Liver (tissue), 9 donors: Measurements from ENCODE around the gene SLC22A15. TPM values are rescaled to one million over a fixed set of nuclear protein-coding genes. Genes with fewer than 3 reads are reported as not detected.

Experiments
- DNase-seq: peaks from one replicate; pipeline ENCODE4 v3.0.0-alpha.2; 2017; ENCODE audit warnings: low spot score
- H3K27ac ChIP-seq, 2 donors: one replicate each; pipeline ENCODE4 v1.7.0; 2013; ENCODE audit warnings: inconsistent platforms in 2 of 2, low read length in 2 of 2, control low read depth in 1 of 2, low read depth in 1 of 2, mild to moderate bottlenecking in 1 of 2
- H3K27me3 ChIP-seq, 4 donors: one replicate each; pipeline versions ENCODE4 v1.6.1 to v1.7.0; 2013; ENCODE audit warnings: low read length in 3 of 4, inconsistent platforms in 1 of 4, mild to moderate bottlenecking in 1 of 4, moderate library complexity in 1 of 4; ENCODE audit not compliant: control insufficient read depth in 4 of 4, insufficient read depth in 4 of 4
- H3K36me3 ChIP-seq, 4 donors: one replicate each; pipeline versions ENCODE4 v1.6.1 to v1.7.0; 2013; ENCODE audit warnings: low read length in 3 of 4, mild to moderate bottlenecking in 3 of 4, low read depth in 1 of 4, moderate library complexity in 1 of 4; ENCODE audit not compliant: control insufficient read depth in 4 of 4, insufficient read depth in 3 of 4
- H3K4me1 ChIP-seq, 4 donors: one replicate each; pipeline versions ENCODE4 v1.6.1 to v1.7.0; 2013; ENCODE audit warnings: low read length in 3 of 4, mild to moderate bottlenecking in 3 of 4, moderate library complexity in 1 of 4; ENCODE audit not compliant: control insufficient read depth in 4 of 4, insufficient read depth in 4 of 4
- H3K4me3 ChIP-seq, 3 donors: one replicate each; pipeline versions ENCODE4 v1.6.1 to v1.7.0; 2013; ENCODE audit warnings: low read length in 3 of 3, control low read depth in 1 of 3, low read depth in 1 of 3, mild to moderate bottlenecking in 1 of 3
- H3K9ac ChIP-seq, 2 donors: one replicate each; pipeline ENCODE4 v1.7.0; 2013; ENCODE audit warnings: low read length in 2 of 2, mild to moderate bottlenecking in 2 of 2, moderate library complexity in 2 of 2, control low read depth in 1 of 2, low read depth in 1 of 2
- H3K9me3 ChIP-seq, 4 donors: one replicate each; pipeline versions ENCODE4 v1.6.1 to v1.7.0; 2013; ENCODE audit warnings: low read length in 3 of 4; ENCODE audit not compliant: control insufficient read depth in 4 of 4
- EGR1 ChIP-seq, 2 donors: IDR thresholded peaks; 2 replicates each; pipeline ENCODE4 v1.6.1; 2016 to 2018; ENCODE audit warnings: antibody characterized with exemption in 2 of 2, low read depth in 2 of 2
- FOXA1 ChIP-seq: IDR thresholded peaks from 2 replicates; pipeline ENCODE4 v1.6.1; 2016; ENCODE audit warnings: antibody characterized with exemption
- FOXA2 ChIP-seq: IDR thresholded peaks from 2 replicates; pipeline ENCODE4 v1.6.1; 2016; ENCODE audit warnings: antibody characterized with exemption
- GABPA ChIP-seq, 2 donors: IDR thresholded peaks in 1 of 2; conservative IDR thresholded peaks in 1 of 2; 2 replicates each; pipeline ENCODE4 v1.6.1; 2016; ENCODE audit warnings: antibody characterized with exemption in 2 of 2, mild to moderate bottlenecking in 1 of 2, moderate library complexity in 1 of 2
- HNF4A ChIP-seq, 2 donors: conservative IDR thresholded peaks; 2 replicates each; pipeline ENCODE4 v1.6.1; 2016; ENCODE audit warnings: antibody characterized with exemption in 2 of 2, mild to moderate bottlenecking in 2 of 2
- HNF4G ChIP-seq: IDR thresholded peaks from 2 replicates; pipeline ENCODE4 v1.6.1; 2016; ENCODE audit warnings: antibody characterized with exemption
- JUND ChIP-seq, 2 donors: IDR thresholded peaks; 2 replicates each; pipeline ENCODE4 v1.6.1; 2016; ENCODE audit warnings: antibody characterized with exemption in 2 of 2
- NR2F2 ChIP-seq: IDR thresholded peaks from 2 replicates; pipeline ENCODE4 v1.6.1; 2016; ENCODE audit warnings: antibody characterized with exemption
- RAD21 ChIP-seq, 2 donors: IDR thresholded peaks; 2 replicates each; pipeline ENCODE4 v1.6.1; 2016; ENCODE audit warnings: antibody characterized with exemption in 2 of 2, mild to moderate bottlenecking in 2 of 2
- RXRA ChIP-seq, 2 donors: IDR thresholded peaks; 2 replicates each; pipeline ENCODE4 v1.6.1; 2017 to 2018; ENCODE audit warnings: antibody characterized with exemption in 2 of 2, mild to moderate bottlenecking in 1 of 2
- SP1 ChIP-seq: IDR thresholded peaks from 2 replicates; pipeline ENCODE4 v1.6.1; 2018; ENCODE audit warnings: antibody characterized with exemption, mild to moderate bottlenecking
- TAF1 ChIP-seq: conservative IDR thresholded peaks from 2 replicates; pipeline ENCODE4 v1.6.1; 2016; ENCODE audit warnings: antibody characterized with exemption, mild to moderate bottlenecking
- YY1 ChIP-seq: IDR thresholded peaks from 2 replicates; pipeline ENCODE4 v1.6.1; 2016; ENCODE audit warnings: antibody characterized with exemption, mild to moderate bottlenecking
- WGBS: extraction: QIAGEN DNeasy Blood & Tissue Kit; methylation state at CpG from one replicate; pipeline ENCODE4 v1.1.7; 2013; 5-methylcytosine and 5-hydroxymethylcytosine counted together
- polyA plus RNA-seq, 2 donors: library from polyadenylated mRNA; stranded (reverse) in 1 of 2; unstranded in 1 of 2; fragments of 200-250 nt in 1 of 2; fragments of >200 nt in 1 of 2; fragmentation: Nextera tagmentation in 1 of 2; extraction: Ambion mirVana in 1 of 2; gene quantifications; one replicate each; pipeline versions ENCODE4 v1.2.1 to v1.2.3, GENCODE V29; 2013 to 2015
- total RNA-seq, 2 donors: library from RNA; depleted of rRNA; stranded (reverse); fragments of >200 nt; gene quantifications; one replicate each; pipeline ENCODE4 v1.2.3, GENCODE V29; 2014
- TF ChIP-seq, protein P1 (sequence below): IDR thresholded peaks from 2 replicates; pipeline ENCODE4 v1.6.1; 2016; ENCODE audit warnings: antibody characterized with exemption, mild to moderate bottlenecking
- TF ChIP-seq, protein P2 (sequence below): IDR thresholded peaks from 2 replicates; pipeline ENCODE4 v1.6.1; 2016; ENCODE audit warnings: antibody characterized with exemption
- TF ChIP-seq, protein P3 (sequence below): IDR thresholded peaks from 2 replicates; pipeline ENCODE4 v1.6.1; 2016; ENCODE audit warnings: antibody characterized with exemption
- TF ChIP-seq, protein P4 (sequence below): fragments of 150-350 bp; IDR thresholded peaks from 2 replicates; pipeline ENCODE4 v1.5.1; 2017; ENCODE audit warnings: improper control_type of control experiment, low read depth, low read length; ENCODE audit not compliant: missing input control
- TF ChIP-seq, protein P5 (sequence below): IDR thresholded peaks from 2 replicates; pipeline ENCODE4 v1.6.1; 2016; ENCODE audit warnings: antibody characterized with exemption
- donor health status: healthy.
- donor health status: healthy.
- donor health status: healthy.
- donor health status: healthy.
- donor health status: healthy.

The SLC22A15 gene
- total and polyA plus RNA-seq, 4 donors = 0.12 to 3.6 (median 0.83) TPM

DNA sequence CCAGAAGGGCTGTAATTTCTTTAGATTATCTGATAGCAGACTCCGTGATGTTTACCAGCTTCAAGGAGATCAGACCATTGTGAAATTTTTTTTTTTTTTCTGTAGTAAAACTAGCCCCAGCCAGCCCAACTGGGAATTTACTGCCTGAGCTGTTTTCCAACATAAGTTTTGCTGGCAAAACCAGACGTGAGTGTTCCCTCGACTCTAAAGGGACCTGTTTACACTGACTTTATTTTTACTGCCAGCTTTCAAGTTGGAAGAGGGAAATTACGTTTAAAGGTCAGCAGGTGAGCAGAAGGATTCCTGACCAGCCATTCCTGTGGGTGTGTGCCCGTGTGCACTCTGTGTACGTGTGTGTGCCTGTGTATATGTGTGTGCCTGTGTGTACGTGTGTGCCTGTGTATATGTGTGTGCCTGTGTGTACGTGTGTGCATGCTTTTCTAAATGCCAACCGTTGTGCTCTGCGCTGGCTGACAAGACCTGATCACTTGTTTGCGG is 135.3 kb downstream of the SLC22A15 start:
- 41% methylated on average over 11 of the region's 11 CpGs for WGBS
- Histone ChIP-seq H3K4me3 (no peak overlapping the region), H3K27ac (peak overlapping the region; percentile 74 to 77), H3K4me1 (peaks cover 0 to 10% (median 5%) of the 10 kb centered on the region in 4 donors), H3K36me3 (no peaks in the 10 kb centered on the region), H3K27me3 (no peaks in the 10 kb centered on the region), H3K9ac (peak overlapping the region; percentile 7 to 75), H3K9me3 (no peaks in the 10 kb centered on the region)
- DNase-seq = no peak
- TF ChIP-seq EGR1 (IDR thresholded peaks at IDR 0.05; ENCODE audit: low read depth in 2 of 2) (no peak), FOXA1 (no peak), RAD21 (IDR thresholded peaks at IDR 0.05) (no peak), GABPA (IDR thresholded peaks at IDR 0.05 in 1 of 2, conservative IDR thresholded peaks at IDR 0.05 in 1 of 2) (no peak), JUND (IDR thresholded peaks at IDR 0.05) (no peak), YY1 (peak; percentile 40), HNF4A (conservative IDR thresholded peaks at IDR 0.05) (peak in 1 of 2 donors; percentile 45), HNF4G (no peak), NR2F2 (no peak), RXRA (IDR thresholded peaks at IDR 0.05) (peak; percentile 13 to 65), FOXA2 (peak; percentile 59), SP1 (peak; percentile 35), TAF1 (no peak)
- TF ChIP-seq, protein P1, sequence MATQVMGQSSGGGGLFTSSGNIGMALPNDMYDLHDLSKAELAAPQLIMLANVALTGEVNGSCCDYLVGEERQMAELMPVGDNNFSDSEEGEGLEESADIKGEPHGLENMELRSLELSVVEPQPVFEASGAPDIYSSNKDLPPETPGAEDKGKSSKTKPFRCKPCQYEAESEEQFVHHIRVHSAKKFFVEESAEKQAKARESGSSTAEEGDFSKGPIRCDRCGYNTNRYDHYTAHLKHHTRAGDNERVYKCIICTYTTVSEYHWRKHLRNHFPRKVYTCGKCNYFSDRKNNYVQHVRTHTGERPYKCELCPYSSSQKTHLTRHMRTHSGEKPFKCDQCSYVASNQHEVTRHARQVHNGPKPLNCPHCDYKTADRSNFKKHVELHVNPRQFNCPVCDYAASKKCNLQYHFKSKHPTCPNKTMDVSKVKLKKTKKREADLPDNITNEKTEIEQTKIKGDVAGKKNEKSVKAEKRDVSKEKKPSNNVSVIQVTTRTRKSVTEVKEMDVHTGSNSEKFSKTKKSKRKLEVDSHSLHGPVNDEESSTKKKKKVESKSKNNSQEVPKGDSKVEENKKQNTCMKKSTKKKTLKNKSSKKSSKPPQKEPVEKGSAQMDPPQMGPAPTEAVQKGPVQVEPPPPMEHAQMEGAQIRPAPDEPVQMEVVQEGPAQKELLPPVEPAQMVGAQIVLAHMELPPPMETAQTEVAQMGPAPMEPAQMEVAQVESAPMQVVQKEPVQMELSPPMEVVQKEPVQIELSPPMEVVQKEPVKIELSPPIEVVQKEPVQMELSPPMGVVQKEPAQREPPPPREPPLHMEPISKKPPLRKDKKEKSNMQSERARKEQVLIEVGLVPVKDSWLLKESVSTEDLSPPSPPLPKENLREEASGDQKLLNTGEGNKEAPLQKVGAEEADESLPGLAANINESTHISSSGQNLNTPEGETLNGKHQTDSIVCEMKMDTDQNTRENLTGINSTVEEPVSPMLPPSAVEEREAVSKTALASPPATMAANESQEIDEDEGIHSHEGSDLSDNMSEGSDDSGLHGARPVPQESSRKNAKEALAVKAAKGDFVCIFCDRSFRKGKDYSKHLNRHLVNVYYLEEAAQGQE = no peak
- TF ChIP-seq, protein P2, sequence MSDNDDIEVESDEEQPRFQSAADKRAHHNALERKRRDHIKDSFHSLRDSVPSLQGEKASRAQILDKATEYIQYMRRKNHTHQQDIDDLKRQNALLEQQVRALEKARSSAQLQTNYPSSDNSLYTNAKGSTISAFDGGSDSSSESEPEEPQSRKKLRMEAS = peak; percentile 14
- TF ChIP-seq, protein P3, sequence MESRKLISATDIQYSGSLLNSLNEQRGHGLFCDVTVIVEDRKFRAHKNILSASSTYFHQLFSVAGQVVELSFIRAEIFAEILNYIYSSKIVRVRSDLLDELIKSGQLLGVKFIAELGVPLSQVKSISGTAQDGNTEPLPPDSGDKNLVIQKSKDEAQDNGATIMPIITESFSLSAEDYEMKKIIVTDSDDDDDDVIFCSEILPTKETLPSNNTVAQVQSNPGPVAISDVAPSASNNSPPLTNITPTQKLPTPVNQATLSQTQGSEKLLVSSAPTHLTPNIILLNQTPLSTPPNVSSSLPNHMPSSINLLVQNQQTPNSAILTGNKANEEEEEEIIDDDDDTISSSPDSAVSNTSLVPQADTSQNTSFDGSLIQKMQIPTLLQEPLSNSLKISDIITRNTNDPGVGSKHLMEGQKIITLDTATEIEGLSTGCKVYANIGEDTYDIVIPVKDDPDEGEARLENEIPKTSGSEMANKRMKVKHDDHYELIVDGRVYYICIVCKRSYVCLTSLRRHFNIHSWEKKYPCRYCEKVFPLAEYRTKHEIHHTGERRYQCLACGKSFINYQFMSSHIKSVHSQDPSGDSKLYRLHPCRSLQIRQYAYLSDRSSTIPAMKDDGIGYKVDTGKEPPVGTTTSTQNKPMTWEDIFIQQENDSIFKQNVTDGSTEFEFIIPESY = no peak
- TF ChIP-seq, protein P4, sequence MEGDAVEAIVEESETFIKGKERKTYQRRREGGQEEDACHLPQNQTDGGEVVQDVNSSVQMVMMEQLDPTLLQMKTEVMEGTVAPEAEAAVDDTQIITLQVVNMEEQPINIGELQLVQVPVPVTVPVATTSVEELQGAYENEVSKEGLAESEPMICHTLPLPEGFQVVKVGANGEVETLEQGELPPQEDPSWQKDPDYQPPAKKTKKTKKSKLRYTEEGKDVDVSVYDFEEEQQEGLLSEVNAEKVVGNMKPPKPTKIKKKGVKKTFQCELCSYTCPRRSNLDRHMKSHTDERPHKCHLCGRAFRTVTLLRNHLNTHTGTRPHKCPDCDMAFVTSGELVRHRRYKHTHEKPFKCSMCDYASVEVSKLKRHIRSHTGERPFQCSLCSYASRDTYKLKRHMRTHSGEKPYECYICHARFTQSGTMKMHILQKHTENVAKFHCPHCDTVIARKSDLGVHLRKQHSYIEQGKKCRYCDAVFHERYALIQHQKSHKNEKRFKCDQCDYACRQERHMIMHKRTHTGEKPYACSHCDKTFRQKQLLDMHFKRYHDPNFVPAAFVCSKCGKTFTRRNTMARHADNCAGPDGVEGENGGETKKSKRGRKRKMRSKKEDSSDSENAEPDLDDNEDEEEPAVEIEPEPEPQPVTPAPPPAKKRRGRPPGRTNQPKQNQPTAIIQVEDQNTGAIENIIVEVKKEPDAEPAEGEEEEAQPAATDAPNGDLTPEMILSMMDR = no peak
- TF ChIP-seq, protein P5, sequence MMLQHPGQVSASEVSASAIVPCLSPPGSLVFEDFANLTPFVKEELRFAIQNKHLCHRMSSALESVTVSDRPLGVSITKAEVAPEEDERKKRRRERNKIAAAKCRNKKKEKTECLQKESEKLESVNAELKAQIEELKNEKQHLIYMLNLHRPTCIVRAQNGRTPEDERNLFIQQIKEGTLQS = no peak
